IMR-90 (cell line): ENCODE data around the gene MAP3K8. TPM values are rescaled to one million over a fixed set of nuclear protein-coding genes. Genes with fewer than 3 reads are reported as not detected.

Experiments
- ATAC-seq: fragments of 200-7000 bp; cut with Tn5 transposase; 2 replicates; pipeline ENCODE4 v1.9.1; 2020; ENCODE audit warnings: low read depth, mild to moderate bottlenecking, moderate library complexity
- Bru-seq: library from RNA; stranded (reverse); fragments of 400-500 nt; gene quantifications from one replicate; lab custom pipeline; 2021; lab: Mats Ljungman, UMichigan
- BruChase-seq, 2 experiments: library from RNA; stranded (reverse); fragments of 400-500 nt; gene quantifications; one replicate each; lab custom pipeline; 2021; lab: Mats Ljungman, UMichigan
- BruUV-seq: library from RNA; stranded (reverse); fragments of 400-500 nt; replicated peaks from 2 replicates; lab custom pipeline; 2021; lab: Mats Ljungman, UMichigan
- CTCF ChIA-PET: fragments of 300-600 bp; formaldehyde crosslinking; extraction: SDS; loops from one replicate; lab custom pipeline; 2021; ENCODE audit warnings: antibody characterized with exemption; lab: Yijun Ruan, JAX
- POLR2A ChIA-PET: fragments of 300-600 bp; sonication (Branson Sonifier 250); formaldehyde crosslinking; loops from one replicate; lab custom pipeline; 2022; ENCODE audit warnings: antibody characterized with exemption; ENCODE audit not compliant: unreplicated experiment; lab: Charles Lee
- DNase-seq: peaks from one replicate; pipeline ENCODE4 v3.0.0; 2013
- H2AFZ ChIP-seq: replicated peaks from 2 replicates; pipeline ENCODE3; 2013; ENCODE audit warnings: low read length, mild to moderate bottlenecking; ENCODE audit not compliant: poor library complexity
- H2AK5ac ChIP-seq: 2 replicates; pipeline ENCODE4 v1.6.1; 2013; ENCODE audit warnings: low read depth, low read length, inconsistent platforms
- H2AK9ac ChIP-seq: replicated peaks from 2 replicates; pipeline ENCODE3; 2013; ENCODE audit warnings: mild to moderate bottlenecking, low read depth, low read length, moderate library complexity; ENCODE audit not compliant: poor library complexity
- H2BK120ac ChIP-seq: 2 replicates; pipeline ENCODE4 v1.6.1; 2013; ENCODE audit warnings: low read depth, low read length, inconsistent platforms
- H2BK15ac ChIP-seq: 3 replicates; pipeline ENCODE4 v1.6.1; 2013; ENCODE audit warnings: low read depth, low read length, inconsistent platforms
- H2BK20ac ChIP-seq: 2 replicates; pipeline ENCODE4 v1.6.1; 2013; ENCODE audit warnings: low read depth, mild to moderate bottlenecking, inconsistent platforms, low read length, moderate library complexity
- H2BK5ac ChIP-seq: 2 replicates; pipeline ENCODE4 v1.6.1; 2013; ENCODE audit warnings: mild to moderate bottlenecking, low read depth, low read length, inconsistent platforms; ENCODE audit not compliant: poor library complexity, severe bottlenecking
- H3K14ac ChIP-seq: replicated peaks from 2 replicates; pipeline ENCODE4 v1.6.1; 2013; ENCODE audit warnings: low read depth, low read length, inconsistent platforms
- H3K18ac ChIP-seq: 2 replicates; pipeline ENCODE4 v1.6.1; 2013; ENCODE audit warnings: low read depth, low read length, control low read depth
- H3K23ac ChIP-seq: 2 replicates; pipeline ENCODE4 v1.6.1; 2013; ENCODE audit warnings: low read depth, low read length, inconsistent platforms
- H3K27ac ChIP-seq: 2 replicates; pipeline ENCODE4 v1.5.1; 2013; ENCODE audit warnings: mild to moderate bottlenecking, control low read depth, low read length; ENCODE audit not compliant: insufficient read depth
- H3K27me3 ChIP-seq: 2 replicates; pipeline ENCODE4 v1.6.1; 2013; ENCODE audit warnings: low read length; ENCODE audit not compliant: control insufficient read depth, insufficient read depth
- H3K36me3 ChIP-seq: 2 replicates; pipeline ENCODE4 v1.6.1; 2013; ENCODE audit warnings: low read length, mixed read lengths; ENCODE audit not compliant: control insufficient read depth, insufficient read depth
- H3K4ac ChIP-seq: 2 replicates; pipeline ENCODE4 v1.6.1; 2013; ENCODE audit warnings: low read depth, low read length, inconsistent platforms
- H3K4me1 ChIP-seq: 2 replicates; pipeline ENCODE4 v1.6.1; 2013; ENCODE audit warnings: low read length, mixed read lengths; ENCODE audit not compliant: control insufficient read depth, insufficient read depth
- H3K4me2 ChIP-seq: 2 replicates; pipeline ENCODE4 v1.6.1; 2013; ENCODE audit warnings: low read depth, mild to moderate bottlenecking, control low read depth, low read length, moderate library complexity
- H3K4me3 ChIP-seq: 2 replicates; pipeline ENCODE4 v1.5.1; 2013; ENCODE audit warnings: low read depth, mild to moderate bottlenecking, control low read depth, low read length, moderate library complexity; ENCODE audit not compliant: insufficient read depth
- H3K56ac ChIP-seq: 2 replicates; pipeline ENCODE4 v1.6.1; 2013; ENCODE audit warnings: low read length, inconsistent platforms; ENCODE audit not compliant: insufficient read depth; ENCODE audit errors: extremely low read depth
- H3K79me1 ChIP-seq, 2 experiments: 2 replicates each; pipeline ENCODE4 v1.6.1; 2013; ENCODE audit warnings: low read length in 2 of 2, inconsistent platforms in 1 of 2, low read depth in 1 of 2
- H3K9ac ChIP-seq: 2 replicates; pipeline ENCODE4 v1.6.1; 2013; ENCODE audit warnings: low read depth, low read length, control low read depth
- H3K9me1 ChIP-seq: 2 replicates; pipeline ENCODE4 v1.6.1; 2013; ENCODE audit warnings: low read length, inconsistent platforms; ENCODE audit not compliant: insufficient read depth
- H3K9me3 ChIP-seq: 2 replicates; pipeline ENCODE4 v1.6.1; 2013; ENCODE audit warnings: low read length; ENCODE audit not compliant: control insufficient read depth, insufficient read depth
- H4K20me1 ChIP-seq: 2 replicates; pipeline ENCODE4 v1.6.1; 2013; ENCODE audit warnings: low read length, inconsistent platforms; ENCODE audit not compliant: insufficient read depth
- H4K5ac ChIP-seq: 2 replicates; pipeline ENCODE4 v1.6.1; 2013; ENCODE audit warnings: mild to moderate bottlenecking, low read depth, low read length, control low read depth
- H4K8ac ChIP-seq, 2 experiments: 2 replicates each; pipeline ENCODE4 v1.6.1; 2013; ENCODE audit warnings: low read depth in 2 of 2, low read length in 2 of 2, control low read depth in 1 of 2, inconsistent platforms in 1 of 2
- H4K91ac ChIP-seq: 2 replicates; pipeline ENCODE4 v1.6.1; 2013; ENCODE audit warnings: low read depth, low read length, inconsistent platforms; ENCODE audit not compliant: insufficient read depth
- FOS ChIP-seq: fragments of 150-350 bp; IDR thresholded peaks from 2 replicates; pipeline ENCODE4 v1.6.1; 2016; ENCODE audit warnings: low read depth, low read length
- MAZ ChIP-seq: IDR thresholded peaks from 2 replicates; pipeline ENCODE4 v1.6.1; 2012; ENCODE audit warnings: low read depth, mild to moderate bottlenecking, low read length, improper control_type of control experiment, moderate library complexity, borderline replicate concordance
- MXI1 ChIP-seq: IDR thresholded peaks from 2 replicates; pipeline ENCODE4 v1.6.1; 2012; ENCODE audit warnings: low read depth, mild to moderate bottlenecking, low read length, moderate library complexity, borderline replicate concordance
- POLR2A ChIP-seq: IDR thresholded peaks from 2 replicates; pipeline ENCODE4 v1.6.1; 2012; ENCODE audit warnings: mild to moderate bottlenecking, low read depth, low read length
- RFX5 ChIP-seq: IDR thresholded peaks from 2 replicates; pipeline ENCODE4 v1.8.0; 2012; ENCODE audit warnings: low read depth, mild to moderate bottlenecking, low read length, moderate library complexity
- WGBS, 2 experiments: methylation state at CpG; one replicate each; pipeline versions ENCODE4 v1.1.5 to v1.1.7; 2013; ENCODE audit warnings: missing lambda C conversion rate in 2 of 2; ENCODE audit not compliant: insufficient read length in 1 of 2; ENCODE audit errors: extremely low coverage in 2 of 2; 5-methylcytosine and 5-hydroxymethylcytosine counted together
- dilution Hi-C: fragments of 300-500 bp; cut with HindIII; formaldehyde crosslinking; loops from one replicate; pipeline ENCODE4 v1.14.3; 2018; ENCODE audit warnings: low sequenced_read_pairs; ENCODE audit not compliant: unreplicated experiment
- in situ Hi-C: fragments of 300-500 bp; cut with MboI; formaldehyde crosslinking; loops from 3 replicates; pipeline ENCODE4 v1.14.3; 2019; ENCODE audit warnings: low sequenced_read_pairs, inconsistent platforms, mixed read lengths
- intact Hi-C: fragments of 100-400 bp; cut with micrococcal nuclease; formaldehyde crosslinking; loops from 2 replicates; pipeline ENCODE4 v1.10.0; 2022
- long read RNA-seq: library from polyadenylated mRNA; unstranded; transcript quantifications from one replicate; pipeline ENCODE4 v2.0.0, GENCODE V29; 2021; ENCODE audit not compliant: unreplicated experiment
- polyA plus RNA-seq, 3 experiments: library from polyadenylated mRNA; depleted of rRNA; stranded (reverse); fragments of >200 nt; gene quantifications; 2 replicates each; pipeline ENCODE4 v1.2.3, GENCODE V29; 2012; ENCODE audit warnings: low replicate concordance in 1 of 3
- total RNA-seq: library from RNA; depleted of rRNA; stranded (reverse); fragments of >200 nt; gene quantifications from 2 replicates; pipeline ENCODE4 v1.2.3, GENCODE V29; 2012; rRNA removed

The MAP3K8 gene
- 1.8 and 3.9 TPM in 2 replicates for total RNA-seq
- polyA plus RNA-seq (2012; rRNA removed) = 2.6 and 2.8 TPM in 2 replicates
- 0.93 and 1.6 TPM in 2 replicates for polyA plus RNA-seq (2012; cell fraction: cytosol; rRNA removed)
- 2.8 and 29.4 TPM in 2 replicates for polyA plus RNA-seq (2012; cell fraction: nucleus; rRNA removed; ENCODE audit: low replicate concordance)
- Bru-seq, nascent RNA = percentile 83 among the genes with signal in this experiment
- BruChase-seq, experiment 1, labeled RNA remaining after a 6-hour chase = percentile 55 among the genes with signal in this experiment
- percentile 43 among the genes with signal in this experiment for BruChase-seq, experiment 2, labeled RNA remaining after a 2-hour chase
- long read RNA-seq, partial matches to known transcripts = 1 of 4 reads
- long read RNA-seq, other reads (novel, unspliced or antisense) = 3 of 4 reads

DNA sequence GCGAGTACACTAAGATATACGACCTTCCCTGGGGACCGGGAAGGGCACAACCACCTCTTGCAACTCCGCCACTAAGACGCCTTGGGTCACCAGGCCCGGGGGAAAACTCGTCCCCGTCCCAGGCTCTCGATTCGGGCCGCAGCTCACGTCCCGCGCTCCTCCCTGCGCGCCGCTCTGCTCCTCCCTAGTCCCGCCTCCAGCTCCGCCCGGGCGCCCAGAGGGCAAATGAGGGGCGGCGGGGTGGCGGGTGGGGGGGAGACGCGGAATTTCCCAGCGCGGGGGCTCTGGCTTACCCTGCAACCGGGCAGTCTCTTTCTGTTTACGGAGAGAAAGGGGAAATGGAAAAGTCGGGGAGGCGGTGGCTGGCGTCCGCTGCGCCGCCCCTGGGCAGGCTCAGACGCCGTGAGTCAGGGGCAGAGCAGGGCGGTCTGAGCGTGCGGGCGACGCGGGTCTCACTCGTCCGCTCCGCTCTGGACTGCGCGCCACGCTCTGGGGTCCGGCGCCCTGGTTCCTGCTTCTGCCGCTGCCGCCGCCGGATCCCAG lies at the start of gene MAP3K8:
Gene MAP3K8, plus strand, starts transcription at position 455 of the 543 bp plus-strand sequence. CDS start 4,755 bp downstream, outside the sequence.
- Histone ChIP-seq H3K4me2 (peak within 1 kb of the TSS; percentile 96), H3K56ac (0 out of 2 replicates have a peak within 1 kb of the TSS, but pooled peaks have one; percentile 32), H3K79me1 (peaks cover 10 to 32% of the 10 kb centered on the region in 2 experiments; a peak in 3 of 4 replicates), H3K4me3 (peak within 1 kb of the TSS; percentile 77), H3K23ac (peak within 1 kb of the TSS; percentile 14; the same call in 1 of the 2 replicates), H3K9me1 (peaks cover 5% of the 10 kb centered on the region; the same call in 1 of the 2 replicates), H4K20me1 (peaks cover 5% of the 10 kb centered on the region; the same call in 1 of the 2 replicates), H2BK15ac (peak within 1 kb of the TSS; percentile 3; the same call in 1 of the 3 replicates), H4K8ac (peak within 1 kb of the TSS; percentile 23 to 74; a peak in 2 of 4 replicates), H2BK120ac (peak within 1 kb of the TSS; percentile 51), H3K27ac (peak within 1 kb of the TSS; percentile 73), H3K4me1 (peaks cover 20% of the 10 kb centered on the region), H2AFZ (peak within 1 kb of the TSS; percentile 93), H4K91ac (peak within 1 kb of the TSS; percentile 75), H3K27me3 (no peaks in the 10 kb centered on the region), H2BK20ac (no peak within 1 kb of the TSS), H3K36me3 (no peaks in the 10 kb centered on the region), H3K9me3 (no peaks in the 10 kb centered on the region), H3K4ac (peak within 1 kb of the TSS; percentile 72), H2AK9ac (peak within 1 kb of the TSS; percentile 77), H3K9ac (peak within 1 kb of the TSS; percentile 86), H3K18ac (peak within 1 kb of the TSS; percentile 51), H3K14ac (peak within 1 kb of the TSS; percentile 53), H4K5ac (peak within 1 kb of the TSS; percentile 57), H2AK5ac (no peak within 1 kb of the TSS), H2BK5ac (peak within 1 kb of the TSS; percentile 73)
- WGBS, 2 experiments = 1% methylated on average over 26 of the region's 56 CpGs; no CpG with 5 or more reads in 1 of the 2 experiments
- POLR2A ChIA-PET = interaction anchor here (0.7 kb wide), 1 partner anchor 226 kb away, joined by 3 read pairs; no protein-coding TSS in a partner anchor
- ATAC-seq (peak; percentile 85), DNase-seq (peak; percentile 86)
- dilution Hi-C loops = no loop called here
- CTCF ChIA-PET = interaction anchor here (0.9 to 1.9 kb wide), 2 partner anchors 9 to 10 kb away, joined by 3 to 6 read pairs; no protein-coding TSS in a partner anchor
- in situ Hi-C loops = no loop called here
- intact Hi-C loops = loop anchor here (1.0 kb wide), 1 partner anchor 10 kb away; no protein-coding TSS in a partner anchor
- no TSS peak for BruUV-seq
- TF ChIP-seq RFX5 (no peak), MAZ (peak; percentile 72; the same call in 1 of the 2 replicates), FOS (no peak), POLR2A (peak; percentile 92), MXI1 (peak; percentile 28; the same call in 1 of the 2 replicates)
